ENCODE results near the gene GGT5.

DNA sequence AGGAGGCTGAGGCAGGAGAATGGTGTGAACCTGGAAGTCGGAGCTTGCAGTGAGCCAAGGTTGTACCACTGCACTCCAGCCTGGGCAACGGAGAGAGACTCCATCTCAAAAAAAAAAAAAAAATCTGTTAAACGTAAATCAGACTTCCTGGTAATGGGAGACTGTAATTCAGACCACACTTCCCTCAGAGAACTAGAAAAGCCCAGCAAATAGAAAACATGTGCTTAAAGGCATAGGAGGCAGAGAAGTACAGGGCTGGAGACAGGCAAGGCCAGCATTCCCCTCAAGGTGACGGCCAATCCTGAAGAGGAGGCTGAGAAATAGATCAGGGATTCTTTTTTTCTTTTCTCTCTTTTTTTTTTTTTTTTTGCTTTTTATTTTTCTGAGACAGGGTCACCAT, 8.2 kb downstream of the GGT5 start:
- TF ChIP-seq, protein P1, sequence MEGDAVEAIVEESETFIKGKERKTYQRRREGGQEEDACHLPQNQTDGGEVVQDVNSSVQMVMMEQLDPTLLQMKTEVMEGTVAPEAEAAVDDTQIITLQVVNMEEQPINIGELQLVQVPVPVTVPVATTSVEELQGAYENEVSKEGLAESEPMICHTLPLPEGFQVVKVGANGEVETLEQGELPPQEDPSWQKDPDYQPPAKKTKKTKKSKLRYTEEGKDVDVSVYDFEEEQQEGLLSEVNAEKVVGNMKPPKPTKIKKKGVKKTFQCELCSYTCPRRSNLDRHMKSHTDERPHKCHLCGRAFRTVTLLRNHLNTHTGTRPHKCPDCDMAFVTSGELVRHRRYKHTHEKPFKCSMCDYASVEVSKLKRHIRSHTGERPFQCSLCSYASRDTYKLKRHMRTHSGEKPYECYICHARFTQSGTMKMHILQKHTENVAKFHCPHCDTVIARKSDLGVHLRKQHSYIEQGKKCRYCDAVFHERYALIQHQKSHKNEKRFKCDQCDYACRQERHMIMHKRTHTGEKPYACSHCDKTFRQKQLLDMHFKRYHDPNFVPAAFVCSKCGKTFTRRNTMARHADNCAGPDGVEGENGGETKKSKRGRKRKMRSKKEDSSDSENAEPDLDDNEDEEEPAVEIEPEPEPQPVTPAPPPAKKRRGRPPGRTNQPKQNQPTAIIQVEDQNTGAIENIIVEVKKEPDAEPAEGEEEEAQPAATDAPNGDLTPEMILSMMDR (IDR thresholded peaks at IDR 0.05; ENCODE audit: insufficient read depth, low read length): no peak
- TF ChIP-seq POLR2AphosphoS5 (IDR thresholded peaks at IDR 0.05; ENCODE audit: low read depth): no peak

Data from HL-60 (cell line).